Measurements from ENCODE around the gene SPEN.

- TF ChIP-seq POLR2AphosphoS5 (IDR thresholded peaks at IDR 0.05; ENCODE audit: low read depth, low read length) (no peak), TAF1 (IDR thresholded peaks at IDR 0.05; ENCODE audit: borderline replicate concordance, low read depth, low read length) (no peak), POLR2A (IDR thresholded peaks at IDR 0.05; ENCODE audit: low read depth, low read length) (no peak)
These were observed 39.2 kb downstream of the SPEN start for GRCh38 chr1:15886611-15887167.
